ENCODE results near the gene CHD9NB. TPM values are rescaled to one million over a fixed set of nuclear protein-coding genes. Genes with fewer than 3 reads are reported as not detected.
"Not testable (repeated sequence)": the region's sequence is repeated elsewhere in the genome, so short reads cannot be mapped to it uniquely, and the experiment has no call there.

Gene CHD9NB
- total RNA-seq, 4 donors from 2014 or later = 0.19 to 1.2 (median 0.42) TPM

DNA sequence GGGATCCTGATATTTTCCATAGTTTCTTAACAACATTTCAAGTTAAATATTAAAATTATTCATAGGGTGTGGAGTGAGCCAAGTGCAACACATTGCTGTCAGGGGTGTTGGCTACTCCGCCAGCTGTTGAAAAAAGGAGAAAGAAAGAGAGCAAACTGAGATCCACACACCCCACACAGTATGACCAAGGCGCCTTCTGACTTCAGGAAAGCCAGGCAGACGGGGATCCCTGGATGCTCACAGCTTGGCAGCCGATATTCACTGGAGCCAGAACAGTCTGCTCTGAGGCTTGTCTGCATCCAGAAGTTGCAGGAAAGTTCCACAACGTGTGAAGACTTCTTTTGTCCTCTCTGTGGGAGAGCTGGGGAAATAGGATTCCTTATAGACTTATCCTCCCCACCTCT, 9.3 kb downstream of the CHD9NB start:
- TF ChIP-seq EP300 (IDR thresholded peaks at IDR 0.05) (no peak), POLR2A (IDR thresholded peaks at IDR 0.05; ENCODE audit: low read depth) (no peak), POLR2AphosphoS5 (IDR thresholded peaks at IDR 0.05) (no peak)
- TF ChIP-seq, protein P1, sequence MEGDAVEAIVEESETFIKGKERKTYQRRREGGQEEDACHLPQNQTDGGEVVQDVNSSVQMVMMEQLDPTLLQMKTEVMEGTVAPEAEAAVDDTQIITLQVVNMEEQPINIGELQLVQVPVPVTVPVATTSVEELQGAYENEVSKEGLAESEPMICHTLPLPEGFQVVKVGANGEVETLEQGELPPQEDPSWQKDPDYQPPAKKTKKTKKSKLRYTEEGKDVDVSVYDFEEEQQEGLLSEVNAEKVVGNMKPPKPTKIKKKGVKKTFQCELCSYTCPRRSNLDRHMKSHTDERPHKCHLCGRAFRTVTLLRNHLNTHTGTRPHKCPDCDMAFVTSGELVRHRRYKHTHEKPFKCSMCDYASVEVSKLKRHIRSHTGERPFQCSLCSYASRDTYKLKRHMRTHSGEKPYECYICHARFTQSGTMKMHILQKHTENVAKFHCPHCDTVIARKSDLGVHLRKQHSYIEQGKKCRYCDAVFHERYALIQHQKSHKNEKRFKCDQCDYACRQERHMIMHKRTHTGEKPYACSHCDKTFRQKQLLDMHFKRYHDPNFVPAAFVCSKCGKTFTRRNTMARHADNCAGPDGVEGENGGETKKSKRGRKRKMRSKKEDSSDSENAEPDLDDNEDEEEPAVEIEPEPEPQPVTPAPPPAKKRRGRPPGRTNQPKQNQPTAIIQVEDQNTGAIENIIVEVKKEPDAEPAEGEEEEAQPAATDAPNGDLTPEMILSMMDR (IDR thresholded peaks at IDR 0.05) = no peak

DNA sequence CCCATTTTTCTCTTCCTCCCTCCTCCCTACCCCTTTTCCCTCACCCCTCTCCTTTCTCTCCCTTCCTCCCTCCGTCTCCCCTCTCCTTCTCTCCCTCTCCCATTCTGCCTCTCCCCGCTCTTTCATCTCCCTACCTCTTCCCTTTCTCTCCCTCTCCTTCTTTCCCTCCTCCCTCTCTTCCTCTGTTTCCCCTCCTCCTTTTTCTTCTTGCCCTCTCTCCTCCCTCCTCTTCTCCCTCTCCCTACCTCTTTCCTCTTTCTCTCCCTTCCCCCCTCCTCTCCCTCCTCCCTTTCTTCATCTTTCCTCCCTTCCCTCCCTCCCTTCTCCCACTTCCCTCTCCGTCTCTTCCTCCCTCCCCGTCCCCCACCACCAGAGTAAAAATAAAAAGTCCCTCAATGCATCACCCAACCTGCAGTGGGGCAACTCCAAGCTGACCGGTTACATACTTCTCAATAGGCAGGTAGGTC, 10.4 kb downstream of the CHD9NB start:
- intact Hi-C loops (cut with DNase I) = no loop called here
- Histone ChIP-seq H3K9me3 (no peaks in the 10 kb centered on the region), H3K27me3 (peaks cover 0 to 33% (median 0%) of the 10 kb centered on the region in 4 donors), H3K36me3 (no peaks in the 10 kb centered on the region), H3K27ac (replicated peaks in 1 of 4) (peak overlapping the region; percentile 29 to 71 (median 56)), H3K4me1 (peaks cover 17 to 37% (median 34%) of the 10 kb centered on the region in 4 donors), H3K4me3 (no peak overlapping the region)
- TF ChIP-seq EP300 (IDR thresholded peaks at IDR 0.05) (no peak), POLR2AphosphoS5 (IDR thresholded peaks at IDR 0.05) (no peak), POLR2A (IDR thresholded peaks at IDR 0.05; ENCODE audit: low read depth) (no peak)
- 50% methylated on average over 5 of the region's 5 CpGs for WGBS
- DNase-seq (ENCODE audit: extremely low spot score) = no peak

More for the DNA sequence above, 9.3 kb downstream of the CHD9NB start:
- peak overlapping the region; percentile 44 to 71 (median 56) for H3K27ac ChIP-seq (replicated peaks in 1 of 4)
- H3K4me3 ChIP-seq = peak overlapping the region; percentile 8 to 39 (median 13)
- H3K27me3 ChIP-seq = peaks cover 0 to 41% (median 0%) of the 10 kb centered on the region in 4 donors
- DNase-seq (ENCODE audit: extremely low spot score) = no peak
- intact Hi-C loops (cut with DNase I) = no loop called here
- 41% methylated on average over 5 of the region's 5 CpGs for whole genome bisulfite sequencing
- no peaks in the 10 kb centered on the region for H3K9me3 ChIP-seq
- H3K36me3 ChIP-seq = no peaks in the 10 kb centered on the region
- peaks cover 17 to 37% (median 34%) of the 10 kb centered on the region in 4 donors for H3K4me1 ChIP-seq

DNA sequence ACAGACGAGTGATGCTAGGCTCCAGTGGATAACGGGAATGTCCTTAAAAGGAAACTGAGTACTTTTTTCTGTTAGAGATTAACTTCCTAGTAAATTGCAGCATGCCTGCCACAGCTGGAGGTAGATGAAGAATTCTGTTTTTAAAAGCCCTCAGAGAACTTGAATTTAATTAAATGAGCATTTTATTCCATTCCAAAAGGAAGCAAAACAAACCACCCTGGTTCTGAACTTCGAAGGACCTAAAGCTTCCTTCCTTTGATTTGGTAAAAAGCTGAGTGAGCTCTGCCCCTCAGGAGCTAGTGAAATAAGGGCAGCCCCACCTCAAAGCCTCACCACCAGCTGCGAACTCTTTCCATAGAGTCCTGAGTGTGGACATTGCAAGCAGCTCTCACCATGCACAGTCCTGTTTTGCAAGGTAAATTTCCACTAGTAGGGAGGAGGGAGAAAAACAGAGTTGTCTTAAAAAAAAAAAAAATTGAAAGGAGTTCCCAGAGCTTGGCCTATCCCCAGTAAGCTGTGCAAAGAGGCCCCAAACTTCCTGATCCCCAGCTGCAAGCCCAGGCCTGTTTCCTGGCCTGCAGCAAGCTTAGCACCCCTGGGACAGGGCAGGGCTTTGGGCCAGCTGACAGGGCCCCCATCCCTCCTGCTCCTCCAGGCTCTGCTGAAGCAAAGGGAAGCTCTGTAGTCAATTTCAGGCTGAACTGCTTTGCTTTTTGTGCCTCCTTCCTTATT, 11.2 kb downstream of the CHD9NB start:
- no peak overlapping the region for H3K4me3 ChIP-seq

DNA sequence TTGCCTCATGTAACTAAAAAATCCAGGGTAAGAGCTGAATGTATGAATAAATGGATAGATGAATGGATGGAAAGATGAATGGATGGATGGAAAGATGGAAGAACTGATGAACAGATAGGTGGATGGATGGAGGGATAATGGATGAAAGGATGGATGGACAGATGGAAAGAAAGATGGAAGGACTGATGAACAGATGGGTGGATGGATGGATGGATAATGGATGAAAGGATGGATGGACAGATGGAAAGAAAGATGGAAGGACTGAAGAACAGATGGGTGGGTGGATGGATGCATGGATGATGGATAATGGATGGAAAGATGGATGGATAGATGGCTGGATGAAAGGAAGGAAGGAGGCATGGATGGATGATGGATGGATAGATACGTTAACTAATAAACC, 11.9 kb downstream of the CHD9NB start:
- peaks cover 0 to 20% (median 0%) of the 10 kb centered on the region in 4 donors for H3K27me3 ChIP-seq
- peaks cover 17 to 37% (median 34%) of the 10 kb centered on the region in 4 donors for H3K4me1 ChIP-seq
- H3K27ac ChIP-seq (replicated peaks in 1 of 4) = peak overlapping the region in 3 of 4 donors; percentile 47 to 71 (median 66)
- intact Hi-C loops (cut with DNase I) = no loop called here
- DNase-seq (ENCODE audit: extremely low spot score) = no peak
- H3K4me3 ChIP-seq = no peak overlapping the region
- no peaks in the 10 kb centered on the region for H3K9me3 ChIP-seq
- 90% methylated on average over 1 of the region's 1 CpG for WGBS
- H3K36me3 ChIP-seq = no peaks in the 10 kb centered on the region
- TF ChIP-seq POLR2A (IDR thresholded peaks at IDR 0.05; ENCODE audit: low read depth) (no peak), EP300 (IDR thresholded peaks at IDR 0.05) (no peak), POLR2AphosphoS5 (IDR thresholded peaks at IDR 0.05) (no peak)
- TF ChIP-seq, protein P1 (IDR thresholded peaks at IDR 0.05) = no peak

More for the DNA sequence above, 11.2 kb downstream of the CHD9NB start:
- Histone ChIP-seq H3K27me3 (peaks cover 0 to 27% (median 0%) of the 10 kb centered on the region in 4 donors), H3K27ac (replicated peaks in 1 of 4) (peak overlapping the region; percentile 29 to 71 (median 56)), H3K36me3 (no peaks in the 10 kb centered on the region), H3K9me3 (no peaks in the 10 kb centered on the region), H3K4me1 (peaks cover 17 to 37% (median 34%) of the 10 kb centered on the region in 4 donors)
- no peak for DNase-seq (ENCODE audit: extremely low spot score)
- peak; percentile 9 to 33 for TF ChIP-seq POLR2AphosphoS5 (IDR thresholded peaks at IDR 0.05)
- TF ChIP-seq, protein P1 (IDR thresholded peaks at IDR 0.05) = no peak
- WGBS = 40% methylated on average over 4 of the region's 4 CpGs
- intact Hi-C loops (cut with DNase I) = no loop called here

DNA sequence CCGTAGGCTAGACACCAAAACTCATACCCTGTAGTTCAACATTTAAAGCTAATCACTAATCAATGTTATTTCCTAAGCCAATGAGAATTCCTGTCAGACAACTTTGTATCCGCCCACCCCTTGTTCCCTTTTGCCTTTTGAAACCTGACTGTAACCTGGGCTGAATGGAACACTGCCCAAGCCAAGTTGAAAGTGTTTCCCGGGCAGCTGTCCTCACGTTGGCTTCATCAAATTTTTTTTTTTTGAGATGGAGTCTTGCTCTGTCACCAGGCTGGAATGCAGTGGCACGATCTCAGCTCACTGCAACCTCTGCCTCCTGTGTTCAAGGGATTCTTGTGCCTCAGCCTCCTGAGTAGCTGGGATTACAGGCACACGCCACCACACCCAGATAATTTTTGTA, 16.0 kb downstream of the CHD9NB start:
- H3K9me3 ChIP-seq; H3K4me1 ChIP-seq; H3K4me3 ChIP-seq; DNase-seq (ENCODE audit: extremely low spot score); H3K27me3 ChIP-seq; H3K36me3 ChIP-seq; intact Hi-C loops (cut with DNase I); H3K27ac ChIP-seq (replicated peaks in 1 of 4): not testable (repeated sequence)
- 85% methylated on average over 6 of the region's 6 CpGs for WGBS

All from esophagus muscularis mucosa (tissue), 4 donors.